DMS114 treated with DMSO at 0.1 percent for 48 hours (cell line): ENCODE data around the gene DGKQ.
"Not testable (repeated sequence)": the region's sequence is repeated elsewhere in the genome, so short reads cannot be mapped to it uniquely, and the experiment has no call there.

Experiments used
- DNase-seq: peaks from one replicate; lab custom pipeline; 2025; ENCODE audit not compliant: unreplicated experiment; lab: John Stamatoyannopoulos, UW

DGKQ gene

GRCh38 chr4:951186-951585 is 22.2 kb downstream of the DGKQ start:
- no peak for DNase-seq

DNA sequence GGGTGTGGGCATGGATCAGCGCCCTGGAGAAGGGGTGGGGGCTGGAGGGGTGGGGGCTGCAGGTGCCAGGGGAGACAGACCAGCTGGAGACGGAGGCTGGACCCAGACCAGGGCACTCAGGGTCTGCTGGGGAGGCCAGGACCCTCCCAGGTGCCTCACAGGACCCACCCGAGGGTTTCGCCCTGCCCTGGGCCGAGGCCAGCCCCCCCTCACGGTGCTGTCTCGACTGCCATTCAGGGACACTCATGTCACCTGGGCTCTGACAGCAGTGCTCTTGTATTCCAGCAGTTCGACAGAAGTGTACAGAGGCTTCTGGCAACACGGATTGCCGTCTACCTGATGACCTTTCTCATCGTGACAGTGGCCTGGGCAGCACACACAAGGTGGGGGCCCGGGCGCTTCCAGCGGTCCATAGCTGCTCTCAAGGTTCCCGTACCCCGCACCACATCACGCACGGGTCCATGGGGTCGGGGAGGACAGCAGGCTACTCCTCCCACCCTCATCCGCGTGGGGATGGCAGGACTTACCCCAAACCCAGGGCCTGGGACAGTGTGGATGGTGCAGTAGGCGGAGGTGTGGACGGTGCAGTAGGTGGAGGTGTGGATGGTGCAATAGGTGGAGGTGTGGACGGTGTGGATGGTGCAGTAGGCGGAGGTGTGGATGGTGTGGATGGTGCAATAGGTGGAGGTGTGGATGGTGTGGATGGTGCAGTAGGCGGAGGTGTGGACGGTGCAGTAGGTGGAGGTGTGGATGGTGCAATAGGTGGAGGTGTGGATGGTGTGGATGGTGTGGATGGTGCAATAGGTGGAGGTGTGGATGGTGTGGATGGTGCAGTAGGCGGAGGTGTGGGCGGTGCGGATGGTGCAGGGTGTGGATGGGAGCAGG is 23.0 kb downstream of the DGKQ start:
- DNase-seq: no peak

DNA sequence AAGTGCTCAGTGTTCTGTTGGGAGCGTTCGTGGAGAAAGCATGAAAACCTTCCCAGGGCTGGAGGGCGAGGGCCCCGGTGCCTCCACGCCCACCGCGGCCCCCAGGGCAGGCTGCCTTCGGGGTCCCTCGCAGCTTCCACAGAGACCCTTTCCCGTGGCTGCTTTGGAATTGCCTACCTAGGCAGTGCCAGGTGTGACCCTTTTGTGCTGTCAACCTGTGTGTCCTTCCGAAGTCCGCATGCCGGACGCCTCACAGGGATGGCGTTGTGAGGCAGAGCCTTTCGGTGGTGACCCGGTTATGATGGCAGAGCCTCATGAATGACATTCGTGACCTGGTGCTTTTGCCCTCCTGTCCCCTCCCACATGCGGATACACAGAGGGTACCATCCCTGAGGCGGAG is 23.7 kb downstream of the DGKQ start:
- no peak for DNase-seq

DNA sequence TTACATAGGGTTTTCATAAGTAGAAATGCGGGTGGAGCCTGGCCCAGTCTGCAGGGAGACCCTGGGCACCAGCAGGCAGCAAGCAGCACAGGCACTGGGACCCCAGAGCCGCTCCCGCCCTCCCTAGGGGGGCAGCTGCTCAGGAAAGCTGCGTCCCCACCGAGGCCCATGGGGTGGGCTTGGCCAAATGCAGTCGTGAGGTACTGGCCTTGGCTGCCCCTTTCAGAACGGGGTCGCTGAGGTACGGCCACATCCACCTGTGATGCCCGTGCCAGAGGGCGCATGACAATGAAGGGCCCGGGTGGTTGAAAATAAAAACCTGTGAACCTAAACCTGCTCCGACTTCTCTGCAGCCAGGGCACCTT is 24.5 kb downstream of the DGKQ start:
- no peak for DNase-seq

- DNase-seq: no peak
These were observed 25.1 kb downstream of the DGKQ start for GRCh38 chr4:948101-948935.

GRCh38 chr4:947491-947971 is 25.8 kb downstream of the DGKQ start:
- DNase-seq: no peak

DNA sequence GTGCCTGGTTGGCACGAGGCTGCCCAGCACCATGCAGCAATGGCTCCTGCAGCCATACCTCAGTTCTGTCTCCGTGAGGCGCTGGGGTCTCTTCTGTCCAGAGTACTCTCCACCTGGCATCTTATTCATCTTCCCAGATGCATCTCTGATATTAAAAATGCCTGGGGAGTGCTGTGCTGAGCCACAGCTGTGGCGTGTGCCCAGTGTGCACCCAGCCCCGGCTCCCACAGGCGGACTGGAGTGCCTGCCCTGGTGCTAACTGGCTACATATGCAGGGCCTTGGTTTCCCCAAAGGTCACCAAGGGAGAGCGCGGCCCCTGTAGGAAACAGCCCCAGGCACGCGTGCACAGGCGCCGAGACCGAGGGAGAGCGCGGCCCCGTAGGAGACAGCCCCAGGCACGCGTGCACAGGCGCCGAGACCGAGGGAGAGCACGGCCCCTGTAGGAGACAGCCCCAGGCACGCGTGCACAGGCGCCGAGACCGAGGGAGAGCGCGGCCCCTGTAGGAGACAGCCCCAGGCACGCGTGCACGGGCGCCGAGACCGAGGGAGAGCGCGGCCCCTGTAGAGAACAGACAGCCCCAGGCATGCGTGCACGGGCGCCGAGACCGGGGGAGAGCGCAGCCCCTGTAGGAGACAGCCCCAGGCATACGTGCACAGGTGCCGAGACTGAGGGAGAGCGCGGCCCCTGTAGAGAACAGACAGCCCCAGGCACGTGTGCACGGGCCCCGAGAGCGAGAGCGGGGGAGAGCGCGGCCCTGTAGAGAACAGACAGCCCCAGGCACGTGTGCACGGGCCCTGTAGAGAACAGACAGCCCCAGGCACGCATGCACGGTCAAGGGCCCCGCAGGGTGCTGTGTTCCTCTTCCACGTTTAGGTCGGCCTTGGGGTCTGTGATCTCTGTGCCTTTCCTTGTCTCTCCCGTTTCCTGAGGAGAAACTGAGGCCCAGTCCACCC is 26.6 kb downstream of the DGKQ start:
- no peak for DNase-seq

DNA sequence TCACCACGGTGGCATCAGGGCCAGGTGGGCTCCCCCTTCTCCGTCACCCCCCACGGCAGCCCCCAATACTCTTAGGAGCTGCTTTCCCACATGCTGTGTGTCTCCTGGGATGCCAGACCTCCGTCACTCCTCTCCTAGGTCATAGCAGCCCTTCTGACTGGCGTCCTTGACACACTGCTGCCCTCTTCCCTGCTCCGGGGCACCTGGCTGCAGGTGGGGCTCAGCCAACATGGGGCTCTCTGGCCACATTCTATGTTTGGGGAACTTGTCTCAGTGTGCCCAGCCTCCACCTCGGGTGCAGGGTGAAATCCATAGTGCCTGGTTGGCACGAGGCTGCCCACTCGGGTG is 27.3 kb downstream of the DGKQ start:
- no peak for DNase-seq

DNA sequence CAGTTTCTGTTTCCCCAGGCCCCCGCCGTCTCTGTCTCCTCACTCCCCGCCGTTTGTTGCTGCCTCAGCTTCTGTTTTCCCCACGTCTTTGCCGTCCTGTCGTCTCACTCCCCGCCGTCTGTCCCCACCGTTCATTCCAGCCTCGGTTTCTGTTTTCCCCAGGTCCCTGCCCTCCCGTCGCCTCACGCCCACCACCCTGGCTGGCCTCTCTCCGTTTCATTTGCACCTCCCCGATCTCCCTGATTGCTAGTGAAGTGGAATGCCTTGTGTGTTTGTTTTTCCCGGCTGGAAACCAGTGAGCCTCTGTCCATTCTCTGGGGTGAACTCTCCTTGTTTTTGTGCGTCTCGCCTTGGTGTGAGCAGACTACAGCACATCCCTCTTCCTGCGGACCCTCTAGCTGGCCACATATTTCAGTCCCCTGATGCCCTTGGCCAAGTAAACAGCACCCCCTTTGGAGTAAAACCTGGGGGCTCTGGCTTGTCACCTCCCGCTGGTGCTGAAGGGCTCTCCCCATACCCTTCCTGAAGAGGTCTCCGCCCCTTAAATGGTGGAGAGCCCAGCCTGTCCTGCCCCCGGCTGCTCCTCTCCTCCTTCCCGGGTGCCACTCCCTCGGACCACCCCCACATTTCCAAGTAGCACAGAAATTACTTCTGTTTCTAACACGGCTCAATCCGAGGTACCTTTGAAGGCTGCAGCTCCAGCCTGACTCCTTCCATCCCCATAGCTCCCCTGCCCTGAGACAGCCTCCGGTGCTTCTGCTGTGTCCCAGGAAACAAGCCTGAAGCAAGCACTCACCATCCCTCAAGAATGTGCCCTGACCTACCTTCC is 27.9 kb downstream of the DGKQ start:
- no peak for DNase-seq

GRCh38 chr4:939508-939907 is 33.9 kb downstream of the DGKQ start:
- not testable (repeated sequence) for DNase-seq

DNA sequence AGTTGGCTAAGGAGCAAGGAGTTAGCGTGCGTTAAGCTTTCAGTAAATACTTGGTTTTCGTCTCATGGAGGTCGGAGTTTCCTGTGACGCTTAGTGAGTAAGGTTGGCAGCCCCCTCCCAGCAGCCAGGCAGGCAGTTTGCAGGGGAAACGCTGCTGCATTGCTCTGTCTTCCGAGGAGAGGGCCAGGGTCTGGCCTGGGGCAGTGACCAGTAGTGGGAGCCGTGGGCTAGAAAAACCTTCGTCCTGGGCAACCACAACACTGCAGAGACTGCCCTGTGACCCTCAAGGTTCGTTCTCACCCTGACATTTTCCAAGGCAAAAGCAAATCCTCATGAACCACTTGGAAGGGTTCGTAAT is 40.7 kb downstream of the DGKQ start:
- no peak for DNase-seq

- peak; percentile 75 for DNase-seq
These were observed 41.2 kb downstream of the DGKQ start, which contains the start of the genes GAK and TMEM175 for GRCh38 chr4:931960-932712. Gene GAK (minus strand): TSS chr4:932316. CDS start chr4:932187, 129 bp downstream. Gene TMEM175 (plus strand): TSS chr4:932460. CDS start chr4:947740, 15,280 bp downstream.

- no peak for DNase-seq
These were observed 42.0 kb downstream of the DGKQ start for GRCh38 chr4:931194-931959.

DNA sequence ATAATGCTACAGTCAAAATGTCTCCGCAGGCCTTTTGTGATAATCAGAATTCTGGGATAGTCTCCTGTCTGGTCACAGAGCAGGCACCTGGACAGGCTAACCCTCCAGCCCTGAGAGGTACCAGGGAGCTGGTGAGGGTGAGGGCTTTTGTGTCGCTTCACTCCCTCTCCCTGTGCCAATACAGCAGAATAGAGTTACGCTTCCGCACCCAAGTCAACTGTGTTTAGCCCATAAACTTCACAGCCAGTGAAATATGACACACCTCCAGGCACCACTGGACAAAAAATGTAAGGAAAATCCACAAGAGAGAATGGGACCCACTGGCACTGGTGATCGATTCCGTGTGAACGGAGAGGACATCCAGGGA is 42.6 kb downstream of the DGKQ start:
- no peak for DNase-seq

DNA sequence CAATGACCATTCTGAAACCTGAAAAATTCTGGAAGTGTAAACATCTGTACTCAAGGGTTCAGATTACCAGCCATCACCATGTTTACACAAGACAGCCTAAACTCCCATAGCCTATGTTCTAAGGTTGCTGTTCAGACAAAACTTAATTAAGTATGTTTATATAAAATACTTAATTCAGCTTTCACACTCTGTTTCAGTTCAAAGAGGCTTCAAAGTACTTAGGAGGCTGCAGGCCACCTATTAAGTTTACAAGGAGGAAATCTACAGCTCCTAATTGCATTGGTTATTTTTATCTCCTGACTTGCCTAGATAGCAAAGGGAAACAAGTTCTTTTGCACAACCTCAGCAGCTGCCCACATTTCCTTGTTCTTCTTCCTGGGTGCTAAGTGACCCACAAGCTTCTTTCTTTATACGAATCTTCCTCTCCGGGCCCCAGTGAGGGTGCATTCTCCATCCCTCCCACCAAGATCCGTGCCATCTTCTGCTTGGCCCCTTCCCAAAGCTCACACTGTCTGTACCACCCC is 43.3 kb downstream of the DGKQ start:
- no peak for DNase-seq

- DNase-seq: no peak
These were observed 44.1 kb downstream of the DGKQ start for GRCh38 chr4:929096-929765.

DNA sequence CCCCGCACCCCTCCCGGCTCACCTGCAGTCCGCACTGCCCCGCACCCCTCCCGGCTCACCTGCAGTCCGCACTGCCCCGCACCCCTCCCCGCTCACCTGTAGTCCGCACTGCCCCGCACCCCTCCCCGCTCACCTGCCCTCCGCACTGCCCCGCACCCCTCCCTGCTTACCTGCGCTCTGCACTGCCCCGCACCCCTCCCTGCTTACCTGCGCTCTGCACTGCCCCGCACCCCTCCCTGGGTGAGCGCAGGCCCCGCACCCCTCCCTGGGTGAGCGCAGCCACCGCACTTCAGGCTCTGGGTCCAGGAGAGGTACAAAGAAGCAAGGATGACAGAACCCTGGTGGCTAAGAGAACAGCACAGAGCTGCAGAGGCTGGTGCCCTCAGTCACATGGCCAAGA is 45.8 kb downstream of the DGKQ start:
- not testable (repeated sequence) for DNase-seq

GRCh38 chr4:926538-926937 is 46.8 kb downstream of the DGKQ start:
- DNase-seq: peak; percentile 11
